Endodermal cell (in vitro differentiated cells): ENCODE measurements around the gene ANKRD44. TPM values are rescaled to one million over a fixed set of nuclear protein-coding genes. Genes with fewer than 3 reads are reported as not detected.

Experiments used
- DNase-seq: peaks from one replicate; pipeline ENCODE4 v3.0.0-alpha.2; 2017
- H3K27ac ChIP-seq: 2 replicates; pipeline ENCODE4 v1.5.1; 2013; ENCODE audit warnings: mild to moderate bottlenecking, low read depth, low read length, moderate library complexity
- H3K27me3 ChIP-seq: 2 replicates; pipeline ENCODE4 v1.6.1; 2013; ENCODE audit warnings: mild to moderate bottlenecking, low read length, moderate library complexity; ENCODE audit not compliant: insufficient read depth, control insufficient read depth, poor library complexity, severe bottlenecking
- H3K36me3 ChIP-seq: 2 replicates; pipeline ENCODE4 v1.7.0; 2013; ENCODE audit warnings: mild to moderate bottlenecking, low read length, moderate library complexity; ENCODE audit not compliant: control insufficient read depth, insufficient read depth
- H3K4me1 ChIP-seq: one replicate; pipeline ENCODE4 v1.7.0; 2013; ENCODE audit warnings: low read length; ENCODE audit not compliant: control insufficient read depth, insufficient read depth
- H3K4me3 ChIP-seq: 2 replicates; pipeline ENCODE4 v1.5.1; 2013; ENCODE audit warnings: mild to moderate bottlenecking, low read length, moderate library complexity
- H3K9ac ChIP-seq: 2 replicates; pipeline ENCODE4 v1.6.1; 2013; ENCODE audit warnings: mild to moderate bottlenecking, low read length, moderate library complexity; ENCODE audit not compliant: poor library complexity, severe bottlenecking; ENCODE audit errors: extremely low read depth
- H3K9me3 ChIP-seq: 2 replicates; pipeline ENCODE4 v1.6.1; 2013; ENCODE audit warnings: mild to moderate bottlenecking, low read length, moderate library complexity; ENCODE audit not compliant: control insufficient read depth
- H3K27ac Mint-ChIP-seq: 2 replicates; pipeline ENCODE4 v1.8.0; 2020; ENCODE audit warnings: mixed read lengths
- H3K27me3 Mint-ChIP-seq: 2 replicates; pipeline ENCODE4 v1.8.0; 2021; ENCODE audit warnings: mild to moderate bottlenecking, mixed read lengths; ENCODE audit not compliant: insufficient read depth
- H3K36me3 Mint-ChIP-seq: 2 replicates; pipeline ENCODE4 v1.8.0; 2020; ENCODE audit warnings: low read depth, mixed read lengths
- H3K4me1 Mint-ChIP-seq: 2 replicates; pipeline ENCODE4 v1.8.0; 2020; ENCODE audit warnings: mixed read lengths
- H3K4me3 Mint-ChIP-seq: 2 replicates; pipeline ENCODE4 v1.8.0; 2020; ENCODE audit warnings: mild to moderate bottlenecking, moderate library complexity, mixed read lengths
- H3K9me3 Mint-ChIP-seq: 2 replicates; pipeline ENCODE4 v1.8.0; 2020; ENCODE audit warnings: mild to moderate bottlenecking, mixed read lengths
- WGBS, 2 experiments: methylation state at CpG; one replicate each; pipeline versions ENCODE4 v1.1.5 to v1.1.7; 2013; ENCODE audit warnings: missing lambda C conversion rate in 2 of 2, mixed read lengths in 1 of 2; ENCODE audit not compliant: insufficient coverage in 1 of 2, insufficient read length in 1 of 2; 5-methylcytosine and 5-hydroxymethylcytosine counted together
- total RNA-seq, 2 donors: library from RNA; stranded (reverse); fragmentation: NEBNext Ultra II Directional in 1 of 2; extraction: Animal tissue kit (Norgen Biotek cat#: 25700) in 1 of 2; gene quantifications; 2 replicates in 1 of 2; 3 replicates in 1 of 2; pipeline ENCODE4 v1.2.1, GENCODE V29; 2021
- TF ChIP-seq, protein P1 (sequence below): fragments of 200-600 bp; sonication (generic); conservative IDR thresholded peaks from 2 replicates; pipeline ENCODE4 v1.5.0; 2021; ENCODE audit warnings: antibody characterized with exemption, mild to moderate bottlenecking

Gene ANKRD44
- total RNA-seq, 2 donors from 2014 or later = 6.2 to 10.6 TPM

DNA sequence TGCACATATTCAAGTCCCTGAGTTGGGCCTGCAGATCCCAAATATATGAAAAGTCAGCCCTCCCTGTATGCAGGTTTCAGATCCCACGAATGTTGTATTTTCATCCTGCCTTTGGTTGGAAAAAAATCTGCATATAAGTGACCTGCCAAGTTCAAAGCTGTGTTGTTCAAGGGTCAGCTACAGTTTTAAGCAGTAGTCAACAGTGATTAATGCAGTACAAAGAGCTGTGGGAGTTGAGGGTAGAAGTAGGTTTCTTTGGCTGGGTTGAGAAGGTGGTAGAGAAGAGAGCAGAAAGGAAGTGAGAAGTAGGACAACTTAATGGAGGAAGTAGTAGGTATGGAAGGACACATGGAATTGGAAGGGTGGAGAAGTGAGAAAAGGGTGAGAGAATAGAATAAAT lies 127.9 kb downstream of the ANKRD44 start:
- Mint-ChIP-seq H3K27ac (no peak overlapping the region), H3K9me3 (no peaks in the 10 kb centered on the region)
- 91 to 100% methylated on average over 1 of the region's 1 CpG for WGBS, 2 experiments

GRCh38 chr2:197181491-197181890 lies 129.1 kb downstream of the ANKRD44 start:
- H3K36me3 Mint-ChIP-seq = no peaks in the 10 kb centered on the region
- no peaks in the 10 kb centered on the region for H3K27me3 ChIP-seq
- H3K27ac ChIP-seq = no peak overlapping the region
- H3K9me3 Mint-ChIP-seq = no peaks in the 10 kb centered on the region
- H3K9me3 ChIP-seq = no peaks in the 10 kb centered on the region
- no peaks in the 10 kb centered on the region for H3K27me3 Mint-ChIP-seq
- TF ChIP-seq, protein P1, sequence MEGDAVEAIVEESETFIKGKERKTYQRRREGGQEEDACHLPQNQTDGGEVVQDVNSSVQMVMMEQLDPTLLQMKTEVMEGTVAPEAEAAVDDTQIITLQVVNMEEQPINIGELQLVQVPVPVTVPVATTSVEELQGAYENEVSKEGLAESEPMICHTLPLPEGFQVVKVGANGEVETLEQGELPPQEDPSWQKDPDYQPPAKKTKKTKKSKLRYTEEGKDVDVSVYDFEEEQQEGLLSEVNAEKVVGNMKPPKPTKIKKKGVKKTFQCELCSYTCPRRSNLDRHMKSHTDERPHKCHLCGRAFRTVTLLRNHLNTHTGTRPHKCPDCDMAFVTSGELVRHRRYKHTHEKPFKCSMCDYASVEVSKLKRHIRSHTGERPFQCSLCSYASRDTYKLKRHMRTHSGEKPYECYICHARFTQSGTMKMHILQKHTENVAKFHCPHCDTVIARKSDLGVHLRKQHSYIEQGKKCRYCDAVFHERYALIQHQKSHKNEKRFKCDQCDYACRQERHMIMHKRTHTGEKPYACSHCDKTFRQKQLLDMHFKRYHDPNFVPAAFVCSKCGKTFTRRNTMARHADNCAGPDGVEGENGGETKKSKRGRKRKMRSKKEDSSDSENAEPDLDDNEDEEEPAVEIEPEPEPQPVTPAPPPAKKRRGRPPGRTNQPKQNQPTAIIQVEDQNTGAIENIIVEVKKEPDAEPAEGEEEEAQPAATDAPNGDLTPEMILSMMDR = no peak
- H3K27ac Mint-ChIP-seq = no peak overlapping the region
- H3K4me3 Mint-ChIP-seq = no peak overlapping the region
- H3K4me1 Mint-ChIP-seq = peaks cover 7% of the 10 kb centered on the region
- 73 to 93% methylated on average over 3 to 5 of the region's 5 CpGs for WGBS, 2 experiments
- H3K36me3 ChIP-seq = no peaks in the 10 kb centered on the region
- DNase-seq = no peak
- H3K4me3 ChIP-seq = no peak overlapping the region
- H3K4me1 ChIP-seq = peaks cover 6% of the 10 kb centered on the region
- H3K9ac ChIP-seq = no peak overlapping the region

More for the DNA sequence above, 127.9 kb downstream of the ANKRD44 start:
- Histone ChIP-seq H3K27ac (no peak overlapping the region), H3K4me3 (no peak overlapping the region), H3K4me1 (peaks cover 6% of the 10 kb centered on the region), H3K9ac (no peak overlapping the region), H3K9me3 (no peaks in the 10 kb centered on the region), H3K27me3 (no peaks in the 10 kb centered on the region), H3K36me3 (no peaks in the 10 kb centered on the region)
- no peaks in the 10 kb centered on the region for H3K36me3 Mint-ChIP-seq
- no peak overlapping the region for H3K4me3 Mint-ChIP-seq
- TF ChIP-seq, protein P1 = no peak
- H3K27me3 Mint-ChIP-seq = no peaks in the 10 kb centered on the region
- no peak for DNase-seq
- H3K4me1 Mint-ChIP-seq = peaks cover 7% of the 10 kb centered on the region

DNA sequence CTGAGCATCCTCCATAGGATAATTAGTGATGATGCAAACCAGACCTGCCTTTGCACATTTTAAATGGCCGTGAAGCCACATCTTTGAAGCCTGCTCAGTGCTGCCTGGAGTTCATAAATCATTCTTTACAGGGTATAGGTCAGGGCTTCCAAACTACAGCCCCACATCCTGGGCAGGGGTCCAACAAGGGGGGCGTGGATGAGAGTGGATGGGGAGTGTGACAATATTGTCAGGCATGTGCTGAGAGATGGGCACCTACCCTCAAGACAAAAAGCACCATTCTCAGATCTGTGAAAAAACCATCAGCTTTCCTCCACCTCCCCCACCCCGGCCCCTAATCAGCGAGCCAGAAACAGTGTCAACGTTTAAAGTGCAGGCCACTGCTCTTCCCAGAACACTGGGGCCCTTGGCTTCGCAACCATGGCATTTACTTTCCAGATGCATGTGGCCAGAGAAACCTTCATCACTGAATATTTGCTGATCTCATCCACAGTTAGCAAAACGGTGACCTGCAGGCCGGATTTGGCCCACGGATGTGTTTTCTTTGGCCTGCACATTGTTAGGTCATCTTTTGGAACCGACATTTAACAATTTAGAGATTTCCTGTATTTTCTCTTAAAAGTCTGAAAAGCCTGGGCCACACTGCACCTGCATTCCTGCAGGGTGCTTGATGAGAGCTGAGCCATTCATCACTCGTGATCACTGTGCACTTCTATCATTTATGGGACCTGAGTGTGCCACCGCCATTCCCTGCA lies 130.7 kb downstream of the ANKRD44 start:
- no peak overlapping the region for H3K9ac ChIP-seq
- no peak overlapping the region for H3K27ac ChIP-seq
- no peak overlapping the region for H3K4me3 ChIP-seq
- no peaks in the 10 kb centered on the region for H3K9me3 ChIP-seq
- 83 to 90% methylated on average over 10 to 12 of the region's 12 CpGs for WGBS, 2 experiments
- no peaks in the 10 kb centered on the region for H3K27me3 Mint-ChIP-seq
- peaks cover 6% of the 10 kb centered on the region for H3K4me1 ChIP-seq
- TF ChIP-seq, protein P1 = no peak
- no peaks in the 10 kb centered on the region for H3K36me3 ChIP-seq
- DNase-seq = no peak
- no peak overlapping the region for H3K4me3 Mint-ChIP-seq
- H3K27me3 ChIP-seq = no peaks in the 10 kb centered on the region
- no peaks in the 10 kb centered on the region for H3K36me3 Mint-ChIP-seq
- H3K4me1 Mint-ChIP-seq = peaks cover 7% of the 10 kb centered on the region
- H3K27ac Mint-ChIP-seq = no peak overlapping the region
- no peaks in the 10 kb centered on the region for H3K9me3 Mint-ChIP-seq
